ENCODE data around the gene MICAL3.

Gene MICAL3

DNA sequence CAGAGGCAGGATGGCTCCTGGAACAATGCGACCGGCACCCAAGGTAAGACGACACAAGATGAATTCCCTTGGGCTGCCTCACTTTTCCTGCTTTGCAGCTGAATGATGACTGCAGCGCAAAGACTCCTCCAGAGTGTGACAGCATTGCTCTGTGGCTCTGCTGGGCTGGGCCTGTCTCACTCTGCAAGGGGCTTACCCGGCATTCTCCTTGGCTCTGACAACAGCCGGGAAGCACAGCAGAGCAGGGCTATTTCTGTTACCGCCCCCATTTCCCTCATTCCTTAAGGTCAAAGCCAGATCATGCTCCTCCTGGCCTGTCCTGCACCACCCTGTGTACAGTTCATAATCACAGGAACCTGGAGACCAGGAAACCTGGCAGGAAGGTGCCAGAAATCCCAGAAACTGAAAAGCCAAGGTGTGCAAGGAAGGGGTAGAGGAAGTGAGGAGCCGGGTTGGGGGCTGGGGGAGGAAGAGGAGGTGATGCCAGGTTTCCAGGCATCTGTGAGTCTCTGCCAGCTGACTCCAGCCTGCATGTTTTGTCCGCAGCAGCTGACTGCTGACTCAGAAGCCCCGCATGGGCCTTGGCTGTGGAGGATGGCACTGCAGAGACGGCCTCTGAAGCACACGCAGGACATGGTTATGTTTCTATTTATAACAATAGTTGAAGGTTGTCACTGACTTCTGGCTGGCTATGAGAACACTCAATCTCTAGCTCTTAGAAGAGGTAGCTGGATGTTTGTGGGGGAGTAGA lies 113.6 kb downstream of the MICAL3 start:
- DNase-seq = no peak

DNA sequence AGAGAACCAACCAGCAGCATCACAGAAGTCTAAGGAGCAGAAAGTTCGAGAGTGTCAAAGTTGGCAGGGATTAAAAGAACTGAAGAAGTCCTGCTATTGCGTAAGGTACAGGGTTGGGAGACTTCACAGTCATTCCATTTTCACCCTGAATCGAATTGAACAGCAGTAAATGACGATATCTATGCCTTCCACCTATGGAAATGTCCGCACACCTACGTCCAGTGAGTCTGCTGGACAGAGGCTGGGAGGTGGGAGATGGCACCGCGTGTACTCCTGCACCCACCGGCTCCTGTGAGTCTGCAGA lies 116.7 kb downstream of the MICAL3 start:
- no peak for DNase-seq

DNA sequence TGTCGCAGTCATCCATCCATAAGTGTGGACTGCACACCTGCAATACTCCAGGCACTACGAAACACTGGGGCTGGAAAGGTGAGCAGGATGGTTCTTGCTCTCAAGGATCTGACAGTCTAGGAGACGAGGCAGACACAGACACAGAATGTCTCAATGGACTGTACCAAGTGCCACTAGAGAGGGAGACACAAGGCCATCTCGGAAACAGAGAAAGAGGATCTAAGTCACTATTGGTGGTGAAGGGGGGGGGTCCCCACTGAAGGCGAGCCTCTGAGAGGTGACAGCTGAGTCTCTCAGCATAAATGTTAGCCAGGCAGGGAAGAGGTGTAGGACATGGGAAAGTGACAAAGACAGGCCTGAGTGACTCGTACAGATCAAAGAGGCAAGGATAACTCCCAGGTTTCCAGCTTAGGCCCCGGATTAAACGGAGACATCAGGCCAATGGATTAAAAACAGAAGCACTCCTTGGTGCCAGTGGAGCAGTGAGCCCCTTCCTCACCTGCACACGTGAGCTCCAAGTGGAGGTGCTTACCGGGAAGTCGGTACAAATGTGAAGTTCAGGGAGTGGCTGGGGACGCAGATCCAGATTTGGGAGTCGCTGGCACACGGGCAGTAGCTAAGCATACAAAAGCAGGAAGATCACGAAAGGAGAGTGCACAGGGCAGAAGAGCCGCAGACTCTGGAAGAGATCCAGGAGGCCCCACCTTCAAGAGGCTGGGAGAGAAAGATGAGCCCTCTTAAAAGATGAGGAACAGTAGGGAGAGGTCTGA lies 117.2 kb downstream of the MICAL3 start:
- no peak for DNase-seq

DNA sequence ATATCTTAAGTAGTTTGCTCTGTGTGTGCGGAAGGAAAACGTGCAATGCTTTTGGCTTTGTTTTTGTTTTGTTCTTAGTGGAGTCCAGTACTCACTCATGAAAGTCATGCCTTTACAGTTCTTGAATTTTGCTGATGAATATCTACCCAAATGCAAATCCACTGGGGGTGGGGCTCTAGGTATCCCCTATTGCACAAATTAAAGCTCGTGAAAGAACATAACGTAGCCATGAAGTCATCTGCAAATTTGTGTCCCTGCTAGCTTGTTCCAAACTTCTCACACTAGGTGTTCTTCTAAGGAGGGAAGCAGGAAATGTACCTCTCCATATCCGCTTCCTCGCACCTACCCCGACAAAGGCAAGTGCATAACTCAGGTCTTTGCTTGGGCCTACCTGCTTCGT lies 118.9 kb downstream of the MICAL3 start:
- no peak for DNase-seq

DNA sequence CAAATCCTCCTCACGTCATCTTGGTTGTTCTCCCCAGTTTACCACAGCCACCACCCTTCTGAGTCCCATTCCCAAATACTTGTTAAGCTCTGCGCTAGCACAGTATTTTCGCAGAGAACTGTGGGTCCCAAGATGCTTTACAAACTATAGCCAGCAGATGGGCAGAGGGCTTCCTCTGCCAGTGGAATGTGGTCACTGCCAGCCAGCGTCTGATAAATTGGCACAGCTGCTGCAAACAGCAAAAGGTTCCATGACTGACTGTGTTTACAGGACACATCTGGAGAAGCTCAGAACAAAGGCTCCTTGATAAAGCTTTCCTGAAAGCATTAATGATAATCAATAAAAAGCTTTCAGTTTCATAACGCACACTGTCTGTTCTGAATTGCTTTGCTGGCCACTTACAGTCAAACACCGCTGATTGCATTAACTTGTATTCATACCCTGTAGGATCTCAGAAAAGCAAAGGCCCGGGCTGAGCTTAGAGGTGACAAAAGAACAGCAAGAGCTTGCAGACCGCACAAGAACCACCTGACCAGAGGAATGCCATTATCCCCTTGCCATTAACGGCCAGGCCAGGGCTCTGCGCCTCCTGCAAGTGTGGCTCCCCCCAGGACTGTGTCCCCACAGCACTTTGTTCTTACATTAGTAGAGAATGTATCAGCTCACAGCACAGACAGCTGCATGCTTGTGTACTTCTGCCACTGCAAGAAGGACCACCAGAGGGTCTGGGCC lies 120.6 kb downstream of the MICAL3 start:
- DNase-seq = no peak

DNA sequence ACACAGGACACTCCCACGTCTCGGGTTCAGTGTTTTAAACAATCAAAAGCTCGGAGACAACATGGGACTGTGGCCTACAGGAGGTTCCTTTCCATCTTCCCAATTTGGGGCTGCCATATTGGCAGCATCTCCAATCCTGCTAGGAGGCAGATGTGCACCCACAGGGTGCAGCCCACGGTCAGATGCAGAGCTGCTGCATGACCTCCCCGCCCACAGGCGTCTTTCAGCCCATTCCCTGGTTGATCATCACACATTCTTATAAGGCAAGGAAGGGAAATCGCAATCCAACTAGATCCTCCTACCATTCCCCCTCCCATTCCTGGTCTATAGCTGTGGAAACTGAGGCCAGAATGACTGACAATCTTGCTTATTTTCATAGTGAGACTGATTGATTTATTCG lies 121.4 kb downstream of the MICAL3 start:
- no peak for DNase-seq

DNA sequence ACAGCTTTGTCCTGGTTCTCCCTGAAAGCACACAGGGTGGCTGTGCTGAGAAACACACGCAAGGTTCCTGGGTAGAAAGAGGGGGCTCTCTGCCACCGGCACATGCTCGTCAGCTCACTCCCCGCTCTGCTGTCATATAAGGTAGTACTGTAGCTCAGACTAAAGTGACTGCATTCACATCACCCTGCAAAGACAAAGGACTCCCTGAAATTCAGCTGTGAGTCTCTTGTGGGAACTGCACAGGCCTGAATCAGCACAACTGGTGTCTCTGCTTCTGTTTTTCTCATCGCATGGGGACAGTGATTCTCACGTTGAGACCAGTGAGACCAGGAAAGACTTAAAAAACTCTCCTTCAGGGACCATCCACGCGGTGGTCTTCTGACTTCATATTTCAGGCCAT lies 126.0 kb downstream of the MICAL3 start:
- DNase-seq = no peak

DNA sequence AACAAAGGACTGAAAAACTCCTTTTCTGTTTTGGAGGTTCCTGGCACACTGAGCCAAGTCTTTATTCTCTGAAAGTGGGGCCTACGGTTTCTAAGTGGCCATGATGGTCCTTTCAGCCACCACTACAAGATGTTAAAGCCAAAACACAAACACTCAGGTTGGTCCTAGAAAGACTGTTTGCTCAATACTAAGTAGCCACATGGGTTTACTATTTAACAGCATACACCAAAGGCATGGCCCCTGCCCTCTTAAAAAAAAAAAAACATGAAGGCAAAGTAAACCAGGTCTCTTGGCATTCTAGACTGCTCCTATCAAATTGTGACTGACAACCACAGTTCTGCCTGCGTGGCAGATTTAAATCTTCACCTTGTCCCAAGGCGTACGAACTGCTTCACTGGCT lies 126.5 kb downstream of the MICAL3 start:
- DNase-seq = no peak

DNA sequence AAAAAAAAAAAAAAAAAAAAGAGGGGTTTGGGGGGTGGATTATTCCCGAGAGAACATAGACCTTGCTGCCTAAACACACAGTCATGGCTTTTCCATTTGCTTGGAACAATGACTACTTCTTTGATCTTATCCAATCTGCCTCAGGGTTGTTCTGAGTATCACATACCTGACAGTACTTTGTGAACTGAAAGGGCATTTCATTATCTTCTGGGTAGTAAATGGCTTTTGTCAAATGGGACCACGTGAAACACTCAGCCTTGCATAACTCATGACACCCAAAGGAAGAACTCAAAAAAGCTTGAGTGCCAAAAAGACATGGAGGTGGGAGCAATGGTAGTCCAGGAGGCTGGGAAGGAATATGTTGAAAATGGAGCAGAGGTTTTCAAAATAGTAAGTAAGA lies 126.9 kb downstream of the MICAL3 start:
- no peak for DNase-seq

DNA sequence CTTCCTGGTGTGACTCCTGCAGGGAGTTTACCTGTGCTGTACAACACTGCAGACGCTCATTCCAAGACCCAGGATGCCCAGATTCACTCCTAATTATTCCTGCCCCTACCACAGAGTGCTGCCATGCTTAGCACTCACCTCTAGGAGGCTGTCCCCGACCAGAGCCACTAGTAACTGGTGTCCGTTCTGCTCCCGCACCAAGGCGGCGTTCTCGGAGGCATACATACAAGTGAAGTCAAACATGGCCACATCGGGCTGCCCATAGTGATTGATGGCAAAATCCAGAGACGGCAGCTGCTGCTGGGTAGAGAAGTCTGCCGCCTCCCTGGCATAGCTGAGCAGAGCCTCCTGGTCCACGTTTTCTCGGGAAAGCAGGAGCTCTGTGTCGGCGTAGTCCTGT lies 127.8 kb downstream of the MICAL3 start:
- no peak for DNase-seq

DNA sequence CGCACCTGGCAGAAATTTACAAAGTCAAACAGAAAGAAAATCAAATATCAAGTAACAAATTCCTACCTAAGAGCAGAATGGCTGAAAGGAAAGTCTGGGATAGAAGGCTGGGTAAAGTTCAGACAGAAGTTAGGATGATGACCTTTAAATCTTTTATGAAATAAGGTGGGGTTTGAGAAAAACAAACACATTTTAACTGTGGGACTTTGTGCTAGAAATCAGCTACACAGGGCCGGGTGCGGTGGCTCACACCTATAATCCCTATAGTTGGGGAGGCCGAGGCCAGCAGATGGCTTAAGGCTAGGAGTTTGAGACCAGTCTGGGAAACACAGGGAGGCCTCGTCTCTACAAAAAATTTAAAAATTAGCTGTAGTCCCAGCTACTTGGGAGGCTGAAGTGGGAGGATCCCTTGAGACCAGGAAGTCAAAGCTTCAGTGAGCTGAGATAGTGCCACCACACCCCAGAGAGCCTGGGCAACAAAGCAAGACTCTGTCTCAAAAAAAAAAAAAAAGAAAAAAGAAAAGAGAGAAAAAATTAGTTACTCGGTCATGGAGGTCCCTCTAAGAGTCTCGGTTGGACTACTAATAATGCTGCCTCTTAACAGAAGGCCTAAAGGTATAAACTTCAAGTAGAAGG lies 130.3 kb downstream of the MICAL3 start:
- no peak for DNase-seq

DNA sequence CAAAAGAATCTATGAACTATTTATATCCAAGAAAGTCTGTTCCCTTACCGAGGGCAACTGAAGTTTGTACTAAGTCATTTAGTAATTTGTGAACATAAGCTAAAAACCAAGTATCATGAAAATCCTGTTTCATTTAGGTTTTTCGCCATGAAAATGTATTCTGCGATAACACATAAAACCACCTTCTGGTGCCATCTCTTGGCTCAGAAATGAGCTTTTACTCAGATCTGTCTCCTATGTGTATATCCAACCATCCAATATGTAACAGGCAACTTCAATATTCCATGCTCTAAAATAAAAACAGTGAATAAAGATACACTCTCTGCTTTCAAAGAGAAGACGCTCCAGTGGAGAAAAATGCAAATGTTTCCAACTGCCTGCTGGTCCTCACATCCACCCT lies 132.0 kb downstream of the MICAL3 start:
- no peak for DNase-seq

DNA sequence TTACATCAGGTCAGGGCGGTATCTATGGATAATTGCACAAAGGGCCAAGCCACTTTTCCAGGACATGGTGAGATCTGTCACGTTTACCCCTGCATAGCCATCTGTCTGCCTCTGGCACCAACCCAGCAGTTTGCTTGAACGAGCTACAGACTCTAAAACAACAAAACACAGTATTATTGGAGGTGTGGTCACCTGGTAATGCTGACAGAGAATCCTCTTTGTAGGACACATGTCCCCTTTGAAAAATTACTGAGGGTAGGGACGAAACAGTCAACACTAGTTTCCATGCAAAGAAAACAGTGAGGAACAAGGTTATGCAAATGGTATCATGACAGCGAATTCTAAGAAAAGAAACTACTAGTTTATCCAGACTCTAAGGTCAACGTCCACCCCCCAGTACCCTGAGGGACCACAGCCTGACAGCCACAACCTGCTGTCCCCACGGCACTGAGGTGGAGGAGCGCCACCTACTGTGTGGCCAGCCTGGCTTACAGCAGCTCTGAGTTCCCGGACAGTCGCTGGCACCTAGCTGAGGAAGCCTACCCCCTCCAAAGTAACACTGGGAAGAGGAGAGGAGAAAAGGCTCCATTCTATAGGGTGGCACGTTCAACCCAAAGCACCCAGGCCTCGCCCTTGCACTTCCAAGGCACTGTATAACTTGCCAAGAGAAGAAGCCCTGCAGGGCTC lies 132.7 kb downstream of the MICAL3 start:
- DNase-seq = no peak

DNA sequence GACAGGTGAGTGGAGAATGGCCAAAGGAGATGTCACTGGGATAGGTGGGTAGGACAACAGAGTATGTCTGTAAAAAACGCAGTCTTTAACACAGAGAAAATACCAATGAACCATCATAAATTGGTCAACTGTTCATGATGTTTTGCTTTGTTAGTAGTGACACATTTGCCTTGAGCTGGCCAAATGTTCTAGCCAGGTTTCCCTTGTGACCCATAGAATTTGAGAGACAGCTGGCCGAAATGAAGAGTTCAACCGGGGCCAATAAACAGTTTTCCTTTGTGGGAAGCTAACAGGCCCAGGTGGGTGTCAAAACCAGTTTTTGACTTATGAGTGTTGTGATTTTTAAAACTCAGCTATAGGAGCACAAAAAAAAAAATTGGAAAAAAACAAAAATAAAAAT lies 133.5 kb downstream of the MICAL3 start:
- DNase-seq = no peak

DNA sequence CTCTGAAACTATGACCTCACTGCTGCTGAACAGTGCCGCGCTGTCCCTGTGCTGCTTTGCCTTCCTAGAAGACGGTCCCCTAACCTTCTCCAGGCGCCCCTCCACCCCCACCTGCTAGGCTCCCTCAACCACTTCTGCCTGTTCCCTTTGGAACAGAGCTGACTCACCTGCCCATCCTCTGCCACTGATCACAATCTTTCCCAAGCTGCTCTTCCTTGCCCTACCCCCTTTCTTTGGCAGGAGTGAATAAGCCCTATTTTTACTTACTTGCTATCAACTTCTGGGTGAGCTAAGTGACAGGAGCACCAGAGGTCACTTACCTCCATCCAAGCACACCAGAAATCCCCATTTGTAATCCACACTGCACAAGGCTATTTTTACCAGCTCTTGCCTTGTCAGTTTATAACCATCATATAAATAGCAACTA lies 134.1 kb downstream of the MICAL3 start:
- no peak for DNase-seq

DNA sequence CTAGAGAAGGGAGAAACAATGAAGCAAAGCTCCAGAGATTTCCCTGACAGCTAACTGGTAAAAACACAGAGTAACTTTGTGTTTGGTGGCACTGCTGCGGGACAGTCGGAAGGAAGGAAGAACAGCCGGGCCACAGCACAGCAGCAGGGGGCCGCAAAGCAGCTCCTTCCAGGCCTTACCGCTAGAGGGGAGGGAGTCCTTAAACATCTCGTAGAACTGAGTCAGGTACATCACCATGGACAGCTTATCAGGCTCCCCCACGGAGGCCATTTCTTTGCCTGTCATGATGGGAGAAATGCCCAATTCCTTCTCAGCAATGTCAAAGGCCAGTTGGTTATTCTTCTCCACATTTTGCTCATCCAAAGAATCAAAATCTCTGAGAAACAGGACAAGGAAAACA lies 135.5 kb downstream of the MICAL3 start:
- no peak for DNase-seq

DNA sequence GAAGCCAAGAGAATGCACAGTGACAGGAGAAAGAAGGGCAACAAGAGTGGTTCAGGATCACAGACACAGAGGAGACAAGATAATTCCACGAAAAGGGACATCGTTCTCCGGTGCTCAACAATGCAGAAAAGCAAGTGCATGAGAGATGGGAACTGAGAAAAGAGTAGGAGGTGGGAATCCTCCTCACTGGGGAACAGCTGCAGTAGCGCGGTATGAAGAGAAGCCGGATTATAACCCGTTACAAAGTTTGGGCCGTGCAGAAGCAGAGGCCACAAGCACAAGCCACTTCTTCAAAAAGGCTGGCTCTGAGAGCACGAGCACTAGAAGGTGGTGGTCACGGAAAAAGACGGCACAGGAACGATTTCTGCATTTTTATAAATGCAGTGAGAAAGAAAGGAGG lies 135.9 kb downstream of the MICAL3 start:
- no peak for DNase-seq

DNA sequence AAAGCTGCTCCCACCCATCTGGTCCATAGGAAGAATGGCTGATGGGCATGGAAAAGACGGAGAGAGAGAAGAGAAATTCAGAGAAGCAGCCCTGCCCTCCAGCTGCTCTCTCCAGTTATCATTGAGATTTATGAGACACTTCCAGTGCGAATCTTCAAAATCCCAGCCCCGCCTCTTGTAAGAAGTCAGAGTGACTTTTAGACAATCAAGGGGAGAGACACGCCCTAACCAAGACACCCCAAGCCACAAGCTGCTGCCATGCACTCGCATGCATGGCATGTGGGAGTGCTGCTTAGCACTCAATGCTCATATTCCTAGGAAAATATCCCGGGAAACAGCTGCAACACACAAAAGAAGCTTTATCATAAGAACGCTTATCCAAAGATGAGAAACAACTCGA lies 139.5 kb downstream of the MICAL3 start:
- no peak for DNase-seq

DNA sequence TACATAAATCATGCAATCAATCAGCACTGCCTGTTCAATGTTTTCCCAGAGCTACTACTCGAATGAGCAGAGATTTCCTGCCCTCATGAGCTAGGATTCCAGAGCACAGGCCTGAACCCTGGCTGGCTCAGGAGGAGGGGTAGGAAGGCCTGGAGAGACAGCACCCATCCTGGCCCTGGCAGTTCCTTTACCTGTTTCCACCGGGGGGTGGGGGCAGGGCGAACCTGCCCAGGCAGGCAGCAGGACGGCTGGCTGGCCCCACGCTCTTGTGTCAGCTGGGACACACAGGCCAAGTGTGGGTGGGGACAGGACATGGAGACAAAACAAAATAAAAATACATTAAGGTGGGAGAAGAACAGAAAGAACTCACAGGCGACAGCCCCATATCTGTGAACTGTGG lies 140.3 kb downstream of the MICAL3 start:
- no peak for DNase-seq

DNA sequence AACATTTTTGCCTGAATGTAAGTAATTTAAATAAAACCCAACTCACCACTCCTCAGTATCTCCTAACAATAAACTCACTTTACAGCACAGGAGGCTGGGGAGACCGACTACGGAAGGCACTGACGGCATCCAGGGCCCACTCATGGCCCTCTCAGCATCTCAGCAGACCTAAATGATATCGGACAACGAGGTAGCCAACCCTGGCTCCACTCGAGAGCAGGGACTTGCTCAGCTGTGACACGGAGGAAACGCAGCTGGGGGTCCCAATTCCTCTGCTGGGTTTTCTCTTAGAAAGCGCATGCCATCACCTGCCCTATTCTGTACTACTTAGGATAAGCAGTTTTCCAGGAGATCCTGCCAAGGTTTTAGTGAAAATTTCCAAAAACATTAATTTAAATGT lies 141.0 kb downstream of the MICAL3 start:
- DNase-seq = no peak

DNA sequence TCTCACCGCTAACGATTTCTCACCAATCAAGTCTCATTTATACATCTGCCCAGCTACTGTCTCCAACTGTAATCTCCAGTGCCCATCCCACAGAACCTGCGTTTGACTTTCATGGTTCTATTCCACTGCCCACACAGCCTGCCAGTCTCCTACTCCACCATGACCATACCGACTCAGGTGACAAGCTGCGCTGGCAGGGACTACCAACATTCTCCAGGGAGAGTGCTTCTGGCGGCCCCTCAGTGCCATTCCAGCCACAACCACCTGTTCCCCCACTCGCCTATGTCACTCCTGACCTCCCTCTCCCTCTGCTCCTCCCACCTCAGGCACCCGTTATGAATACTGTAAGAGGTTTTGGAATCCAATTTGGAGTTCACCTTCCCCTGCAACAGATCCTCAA lies 141.6 kb downstream of the MICAL3 start:
- no peak for DNase-seq

DNA sequence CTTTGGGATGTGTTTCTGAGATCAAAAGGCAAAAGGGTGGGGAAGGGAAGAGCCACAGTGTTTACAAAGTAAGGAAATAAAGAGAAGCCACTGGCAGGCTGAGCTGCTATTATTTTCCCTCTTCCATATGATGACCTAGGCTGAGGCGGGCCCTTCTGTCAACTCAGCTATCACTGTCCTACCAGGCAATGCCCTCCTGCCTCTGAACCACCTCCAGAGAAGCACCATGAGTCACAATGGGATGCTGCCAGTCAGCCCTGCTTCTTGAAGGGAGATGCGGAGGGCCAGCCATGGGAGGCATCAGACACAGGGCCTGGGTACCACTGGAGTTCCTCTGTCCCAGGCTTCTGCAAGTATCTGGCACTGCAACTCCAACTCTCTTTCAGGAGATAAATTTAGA lies 142.2 kb downstream of the MICAL3 start:
- DNase-seq = no peak

DNA sequence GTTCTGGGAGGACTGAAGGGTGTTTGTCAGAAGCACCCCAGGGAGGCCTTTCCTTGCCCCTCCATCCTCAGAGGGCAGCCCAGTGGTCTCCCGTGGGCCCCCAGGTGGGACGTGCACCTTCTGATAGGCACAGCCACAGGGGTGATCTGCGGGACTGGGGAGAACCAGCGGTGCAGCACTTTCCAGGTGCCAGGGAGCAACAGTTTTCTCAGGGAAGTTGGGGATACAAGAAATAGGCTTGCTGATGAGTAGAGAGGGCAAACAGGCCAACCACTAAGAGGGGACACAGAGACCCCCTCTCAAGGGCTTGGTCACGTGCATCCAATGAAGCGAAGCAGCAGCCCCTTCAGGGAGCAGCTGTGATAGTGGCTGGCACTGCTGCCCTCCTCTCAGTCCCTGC lies 143.0 kb downstream of the MICAL3 start:
- DNase-seq = no peak
